HG02610 (cell line): ENCODE results near the gene PIGB.
"Not testable (repeated sequence)": the region's sequence is repeated elsewhere in the genome, so short reads cannot be mapped to it uniquely, and the experiment has no call there.

Experiments
- ATAC-seq: cut with Tn5 transposase; IDR thresholded peaks from one replicate; pipeline ENCODE4 v1.9.1; 2021; ENCODE audit warnings: mild to moderate bottlenecking, moderate library complexity; ENCODE audit not compliant: unreplicated experiment

PIGB gene

GRCh38 chr15:55297315-55297714 is 21.7 kb upstream of the PIGB start:
- ATAC-seq = no peak

- not testable (repeated sequence) for ATAC-seq
Measured at GRCh38 chr15:55302801-55303200, 16.2 kb upstream of the PIGB start.

GRCh38 chr15:55319537-55320237 is 665 bp downstream of the PIGB start:
- peak; percentile 23 for ATAC-seq

GRCh38 chr15:55320238-55320550 is 1.2 kb downstream of the PIGB start:
- no peak for ATAC-seq

GRCh38 chr15:55320963-55321362 is 1.9 kb downstream of the PIGB start:
- no peak for ATAC-seq

- no peak for ATAC-seq
Measured at GRCh38 chr15:55322467-55322866, 3.4 kb downstream of the PIGB start.

- no peak for ATAC-seq
Measured at GRCh38 chr15:55327387-55327786, 8.4 kb downstream of the PIGB start.

GRCh38 chr15:55334371-55334770 is 15.3 kb downstream of the PIGB start:
- ATAC-seq = no peak

GRCh38 chr15:55334997-55335396 is 16.0 kb downstream of the PIGB start:
- no peak for ATAC-seq

GRCh38 chr15:55337160-55337559 is 18.1 kb downstream of the PIGB start:
- ATAC-seq = no peak

GRCh38 chr15:55343168-55343567 is 24.1 kb downstream of the PIGB start:
- no peak for ATAC-seq

- ATAC-seq = no peak
Measured at GRCh38 chr15:55344206-55344605, 25.2 kb downstream of the PIGB start.

- no peak for ATAC-seq
Measured at GRCh38 chr15:55348281-55348778, 29.3 kb downstream of the PIGB start.

- ATAC-seq = no peak
Measured at GRCh38 chr15:55349282-55349681, 30.3 kb downstream of the PIGB start.

- ATAC-seq = no peak
Measured at GRCh38 chr15:55353025-55353424, 34.0 kb downstream of the PIGB start.

- no peak for ATAC-seq
Measured at GRCh38 chr15:55356985-55357585, 38.1 kb downstream of the PIGB start.

GRCh38 chr15:55357774-55358173 is 38.8 kb downstream of the PIGB start:
- no peak for ATAC-seq

- no peak for ATAC-seq
Measured at GRCh38 chr15:55358471-55358870, 39.4 kb downstream of the PIGB start.

GRCh38 chr15:55360256-55360655 is 41.2 kb downstream of the PIGB start:
- ATAC-seq = no peak

GRCh38 chr15:55361048-55361447 is 42.0 kb downstream of the PIGB start:
- ATAC-seq = no peak

- ATAC-seq = no peak
Measured at GRCh38 chr15:55362641-55363040, 43.6 kb downstream of the PIGB start.

GRCh38 chr15:55366981-55367380 is 48.0 kb downstream of the PIGB start:
- ATAC-seq = no peak
